ENCODE results near the gene DDX17. TPM values are rescaled to one million over a fixed set of nuclear protein-coding genes. Genes with fewer than 3 reads are reported as not detected.

The DDX17 gene
- total and polyA plus RNA-seq, 8 donors: 164 to 331 (median 206) TPM

DNA sequence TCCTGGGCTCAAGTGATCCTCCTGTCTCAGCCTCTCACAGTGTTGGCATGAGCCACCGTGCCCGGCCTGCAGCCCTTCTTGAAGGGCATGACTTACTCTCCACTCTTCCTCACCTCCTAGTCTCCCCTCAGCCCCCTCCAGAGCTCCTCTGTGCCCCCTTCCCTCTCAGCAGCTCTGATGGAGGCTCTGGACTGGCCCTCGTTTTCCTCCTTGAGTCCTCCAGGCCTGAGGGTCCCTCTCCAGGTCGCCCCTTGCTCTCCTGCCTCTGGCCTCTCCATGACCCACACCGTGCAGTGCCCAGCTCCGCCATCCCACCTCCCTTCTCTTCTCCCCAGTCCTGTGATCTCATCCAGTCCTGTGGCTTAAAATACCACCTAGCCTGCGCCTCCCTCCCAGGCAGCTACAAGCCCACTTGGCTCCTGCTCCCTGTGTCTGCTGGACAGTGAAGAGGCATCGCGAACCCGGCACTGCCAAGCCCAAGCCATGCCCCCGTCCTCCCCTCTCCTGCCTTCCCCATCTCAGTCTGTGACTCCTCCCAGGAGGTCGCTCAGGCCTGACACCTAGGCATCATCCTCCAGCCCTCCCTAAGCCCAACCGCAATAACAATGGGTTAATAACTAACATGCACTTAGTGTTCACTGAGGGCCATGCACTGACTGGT lies 63.0 kb downstream of the DDX17 start:
- intact Hi-C loops (cut with DNase I): no loop called here
- ATAC-seq (no peak), FAIRE-seq (no peak), DNase-seq (no peak)
- H3K4me1 ChIP-seq: no peaks in the 10 kb centered on the region
- no peak overlapping the region for H3K27ac ChIP-seq
- H3K27me3 ChIP-seq: no peaks in the 10 kb centered on the region
- no peaks in the 10 kb centered on the region for H3K9me3 ChIP-seq
- 56 to 62% methylated on average over 13 of the region's 13 CpGs for WGBS, 2 donors
- H3K4me3 ChIP-seq: no peak overlapping the region
- no peak for TF ChIP-seq CTCF (IDR thresholded peaks at IDR 0.05)
- H3K36me3 ChIP-seq: no peaks in the 10 kb centered on the region

DNA sequence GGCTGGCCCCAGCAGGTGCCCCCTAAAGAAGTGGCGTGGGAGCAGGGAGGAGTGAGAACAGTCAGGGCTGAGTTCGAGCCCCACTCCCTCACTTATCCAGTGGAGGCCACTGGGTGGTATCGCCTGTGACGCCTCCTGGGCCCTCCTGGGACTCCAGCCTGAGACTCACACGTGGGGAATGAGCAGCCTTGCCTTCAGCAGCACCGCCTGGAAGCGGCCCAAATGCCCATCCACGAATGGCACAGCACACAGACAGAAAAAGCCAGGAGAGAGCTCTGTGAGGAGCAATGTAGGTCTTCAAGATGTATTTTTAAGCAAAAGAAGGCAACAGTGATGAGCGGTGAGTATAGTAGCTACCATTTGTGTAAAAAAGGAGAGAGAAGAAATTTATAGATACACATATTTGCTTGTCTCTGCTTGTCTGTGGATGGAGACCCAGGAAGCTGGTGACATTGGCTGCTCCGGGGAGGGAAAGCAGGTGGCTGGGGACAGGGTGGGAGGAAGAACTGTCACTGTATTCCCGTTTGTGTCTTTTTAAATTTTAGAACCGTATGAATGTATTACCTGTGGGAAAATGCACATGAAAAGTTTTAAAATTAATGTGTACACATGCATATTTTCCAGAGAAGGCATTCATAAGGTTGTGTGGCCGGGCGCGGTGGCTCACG lies 64.4 kb downstream of the DDX17 start:
- FAIRE-seq: no peak
- peak in 1 of 6 donors; percentile 48 for DNase-seq
- no peak for ATAC-seq
- H3K9me3 ChIP-seq: no peaks in the 10 kb centered on the region
- no peak for TF ChIP-seq CTCF (IDR thresholded peaks at IDR 0.05)
- H3K27me3 ChIP-seq: no peaks in the 10 kb centered on the region
- intact Hi-C loops (cut with DNase I): no loop called here
- H3K4me3 ChIP-seq: no peak overlapping the region
- H3K27ac ChIP-seq: no peak overlapping the region
- no peaks in the 10 kb centered on the region for H3K36me3 ChIP-seq
- WGBS, 2 donors: 66 to 68% methylated on average over 16 of the region's 16 CpGs
- no peaks in the 10 kb centered on the region for H3K4me1 ChIP-seq

DNA sequence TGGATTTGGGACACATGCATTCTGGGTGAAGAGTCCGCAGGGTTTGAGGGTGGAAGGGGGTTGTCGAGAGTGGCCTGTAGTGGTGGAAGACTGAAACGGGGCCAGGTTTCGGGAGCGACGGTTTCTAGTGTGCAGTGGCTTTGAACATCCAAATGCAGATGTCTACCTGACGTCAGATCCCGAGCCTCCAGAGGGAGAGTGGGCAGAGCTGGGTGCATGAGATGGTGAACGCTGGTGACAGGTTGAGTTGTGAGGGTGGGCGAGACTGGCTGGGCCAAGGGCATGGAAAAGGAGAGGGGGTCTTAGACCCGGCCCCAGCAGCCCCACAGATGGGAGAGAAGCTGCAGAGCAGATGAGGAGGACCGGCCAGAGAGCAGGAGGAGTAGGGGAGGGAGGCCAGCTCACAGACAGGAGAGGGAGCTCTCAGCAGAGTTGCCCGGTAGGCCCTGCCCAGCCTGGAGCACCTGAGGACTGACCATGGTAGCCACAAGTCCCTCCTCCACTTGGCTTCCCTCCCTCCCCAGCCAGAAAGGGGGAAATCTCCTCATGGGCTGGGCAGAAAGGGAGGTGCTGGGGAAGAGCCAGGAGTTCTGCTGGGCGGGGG lies 65.3 kb downstream of the DDX17 start:
- Histone ChIP-seq H3K4me3 (no peak overlapping the region), H3K36me3 (no peaks in the 10 kb centered on the region), H3K27ac (no peak overlapping the region), H3K9me3 (no peaks in the 10 kb centered on the region), H3K4me1 (no peaks in the 10 kb centered on the region), H3K27me3 (no peaks in the 10 kb centered on the region)
- TF ChIP-seq CTCF (IDR thresholded peaks at IDR 0.05): no peak
- 73 to 77% methylated on average over 14 of the region's 14 CpGs for WGBS, 2 donors
- intact Hi-C loops (cut with DNase I): no loop called here
- ATAC-seq (no peak), DNase-seq (peak in 1 of 6 donors; percentile 42), FAIRE-seq (no peak)

DNA sequence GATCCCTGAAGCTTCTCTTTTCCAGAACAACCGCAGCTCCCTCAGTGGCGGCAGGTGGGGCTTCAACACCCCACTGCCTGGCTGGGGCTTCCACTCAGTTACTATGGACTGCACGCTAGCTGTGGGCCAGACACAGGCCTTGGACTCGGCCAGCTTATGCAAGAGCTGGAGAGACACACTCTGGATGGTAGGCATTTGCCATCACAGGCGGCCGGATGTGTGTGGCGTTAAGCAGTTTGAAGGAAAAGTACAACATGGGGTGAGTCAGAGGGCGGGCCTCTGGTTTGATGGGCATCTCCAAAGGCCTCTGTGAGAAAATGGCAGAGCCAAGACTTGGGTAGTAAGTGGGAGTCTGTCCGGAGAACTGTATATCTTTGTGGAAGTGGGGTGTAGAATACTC lies 68.7 kb downstream of the DDX17 start:
- H3K27me3 ChIP-seq: no peaks in the 10 kb centered on the region
- ATAC-seq (no peak), DNase-seq (no peak), FAIRE-seq (no peak)
- no peak for TF ChIP-seq CTCF (IDR thresholded peaks at IDR 0.05)
- H3K27ac ChIP-seq: no peak overlapping the region
- no peak overlapping the region for H3K4me3 ChIP-seq
- no peaks in the 10 kb centered on the region for H3K9me3 ChIP-seq
- H3K36me3 ChIP-seq: no peaks in the 10 kb centered on the region
- H3K4me1 ChIP-seq: no peaks in the 10 kb centered on the region
- WGBS, 2 donors: 91 to 93% methylated on average over 9 of the region's 9 CpGs
- intact Hi-C loops (cut with DNase I): no loop called here

Data from pancreas (tissue), 10 donors.